ENCODE results near the gene STMN3.

- TF ChIP-seq CTCF (IDR thresholded peaks at IDR 0.05) (no peak), POLR2A (IDR thresholded peaks at IDR 0.05) (no peak)
Observed at GRCh38 chr20:63686094-63686491, 32.9 kb upstream of the STMN3 start.

Measured in body of pancreas (tissue), 4 donors.